Immature natural killer cell (primary cell): Measurements from ENCODE around the gene RSRC1. TPM values are rescaled to one million over a fixed set of nuclear protein-coding genes. Genes with fewer than 3 reads are reported as not detected.
A peak's percentile ranks its signal among the peaks of the same experiment; 100 is the strongest.

Source experiments
- DNase-seq, 3 donors: peaks; one replicate each; pipeline ENCODE4 v3.0.0; 2022; ENCODE audit warnings: mixed read lengths in 1 of 3
- H3K27ac Mint-ChIP-seq, 6 donors: one replicate each; pipeline ENCODE4 v1.8.0; 2020; ENCODE audit warnings: mixed read lengths in 6 of 6, mild to moderate bottlenecking in 5 of 6, inconsistent platforms in 4 of 6, moderate library complexity in 3 of 6
- H3K27me3 Mint-ChIP-seq, 3 donors: one replicate each; pipeline ENCODE4 v1.8.0; 2020 to 2021; ENCODE audit warnings: low read depth in 3 of 3, mild to moderate bottlenecking in 3 of 3, mixed read lengths in 3 of 3, moderate library complexity in 3 of 3, inconsistent platforms in 1 of 3
- H3K36me3 Mint-ChIP-seq, 3 donors: one replicate each; pipeline ENCODE4 v1.8.0; 2020; ENCODE audit warnings: mixed read lengths in 3 of 3, inconsistent platforms in 2 of 3, mild to moderate bottlenecking in 2 of 3
- H3K4me1 Mint-ChIP-seq, 2 donors: one replicate each; pipeline ENCODE4 v1.8.0; 2020; ENCODE audit warnings: inconsistent platforms in 2 of 2, mild to moderate bottlenecking in 2 of 2, mixed read lengths in 2 of 2, moderate library complexity in 1 of 2
- H3K4me3 Mint-ChIP-seq, 5 donors: one replicate each; pipeline ENCODE4 v1.8.0; 2020; ENCODE audit warnings: mild to moderate bottlenecking in 5 of 5, mixed read lengths in 5 of 5, inconsistent platforms in 3 of 5, moderate library complexity in 3 of 5
- H3K9me3 Mint-ChIP-seq, 6 donors: one replicate each; pipeline ENCODE4 v1.8.0; 2020; ENCODE audit warnings: mild to moderate bottlenecking in 6 of 6, mixed read lengths in 6 of 6, inconsistent platforms in 4 of 6, moderate library complexity in 3 of 6
- polyA plus RNA-seq, 3 donors: library from polyadenylated mRNA; unstranded; fragments of 300-500 nt; fragmentation: Illumina TruSeq; gene quantifications; one replicate each; pipeline ENCODE4 v1.2.3, GENCODE V29; 2021

Gene RSRC1
- polyA plus RNA-seq, 3 donors from 2014 or later, result 15.4 to 37.9 (median 37.1) TPM

- peaks cover 17 to 20% of the 10 kb centered on the region in 2 donors for H3K4me1 Mint-ChIP-seq
- DNase-seq, result no peak
- peaks cover 40 to 61% (median 47%) of the 10 kb centered on the region in 3 donors for H3K27me3 Mint-ChIP-seq
- H3K27ac Mint-ChIP-seq, result no peak overlapping the region
- H3K9me3 Mint-ChIP-seq, result peaks cover 0 to 13% (median 0%) of the 10 kb centered on the region in 6 donors
- peak overlapping the region in 1 of 5 donors; percentile 2 for H3K4me3 Mint-ChIP-seq
- peaks cover 0 to 3% (median 0%) of the 10 kb centered on the region in 3 donors for H3K36me3 Mint-ChIP-seq
Measured at GRCh38 chr3:158095111-158095813, 14.6 kb upstream of the RSRC1 start.

- H3K27me3 Mint-ChIP-seq, result peaks cover 42 to 62% (median 47%) of the 10 kb centered on the region in 3 donors
- no peak overlapping the region for H3K27ac Mint-ChIP-seq
- H3K4me3 Mint-ChIP-seq, result peak overlapping the region in 2 of 5 donors; percentile 2 to 12
- H3K9me3 Mint-ChIP-seq, result peaks cover 0 to 13% (median 0%) of the 10 kb centered on the region in 6 donors
- peaks cover 17 to 20% of the 10 kb centered on the region in 2 donors for H3K4me1 Mint-ChIP-seq
- DNase-seq, result no peak
- peaks cover 0 to 3% (median 0%) of the 10 kb centered on the region in 3 donors for H3K36me3 Mint-ChIP-seq
Measured at GRCh38 chr3:158095814-158096704, 13.8 kb upstream of the RSRC1 start.

GRCh38 chr3:158097081-158097592 lies 12.8 kb upstream of the RSRC1 start:
- H3K27ac Mint-ChIP-seq, result peak overlapping the region in 1 of 6 donors; percentile 45
- peaks cover 0 to 13% (median 0%) of the 10 kb centered on the region in 6 donors for H3K9me3 Mint-ChIP-seq
- H3K4me1 Mint-ChIP-seq, result peaks cover 17 to 20% of the 10 kb centered on the region in 2 donors
- DNase-seq, result no peak
- H3K4me3 Mint-ChIP-seq, result peak overlapping the region in 4 of 5 donors; percentile 85 to 94 (median 92)
- H3K36me3 Mint-ChIP-seq, result peaks cover 0 to 3% (median 0%) of the 10 kb centered on the region in 3 donors
- H3K27me3 Mint-ChIP-seq, result peaks cover 51 to 65% (median 56%) of the 10 kb centered on the region in 3 donors

- Mint-ChIP-seq H3K27ac (peak overlapping the region in 3 of 6 donors; percentile 45 to 65 (median 46)), H3K27me3 (peaks cover 54 to 66% (median 62%) of the 10 kb centered on the region in 3 donors), H3K4me1 (peaks cover 19 to 23% of the 10 kb centered on the region in 2 donors), H3K9me3 (peaks cover 0 to 13% (median 0%) of the 10 kb centered on the region in 6 donors), H3K4me3 (peak overlapping the region; percentile 84 to 94 (median 91)), H3K36me3 (peaks cover 0 to 3% (median 0%) of the 10 kb centered on the region in 3 donors)
- DNase-seq, result peak; percentile 67 to 77 (median 73)
Measured at GRCh38 chr3:158097593-158098308, 12.1 kb upstream of the RSRC1 start.

GRCh38 chr3:158098309-158098639 lies 11.6 kb upstream of the RSRC1 start:
- Mint-ChIP-seq H3K27me3 (peaks cover 56 to 70% (median 67%) of the 10 kb centered on the region in 3 donors), H3K27ac (peak overlapping the region in 3 of 6 donors; percentile 45 to 65 (median 46)), H3K9me3 (peaks cover 0 to 14% (median 1%) of the 10 kb centered on the region in 6 donors), H3K36me3 (peaks cover 0 to 3% (median 0%) of the 10 kb centered on the region in 3 donors), H3K4me3 (peak overlapping the region; percentile 84 to 94 (median 91)), H3K4me1 (peaks cover 24 to 29% of the 10 kb centered on the region in 2 donors)
- no peak for DNase-seq

- H3K36me3 Mint-ChIP-seq, result peaks cover 0 to 3% (median 0%) of the 10 kb centered on the region in 3 donors
- no peak overlapping the region for H3K27ac Mint-ChIP-seq
Measured at GRCh38 chr3:158098834-158099424, 11.0 kb upstream of the RSRC1 start.

GRCh38 chr3:158100681-158101080 lies 9.2 kb upstream of the RSRC1 start:
- Mint-ChIP-seq H3K4me3 (no peak overlapping the region), H3K36me3 (peaks cover 0 to 3% (median 0%) of the 10 kb centered on the region in 3 donors), H3K27me3 (peaks cover 59 to 77% (median 68%) of the 10 kb centered on the region in 3 donors), H3K27ac (no peak overlapping the region), H3K4me1 (peaks cover 40 to 49% of the 10 kb centered on the region in 2 donors), H3K9me3 (peaks cover 0 to 13% (median 1%) of the 10 kb centered on the region in 6 donors)
- DNase-seq, result no peak

More at GRCh38 chr3:158098834-158099424, 11.0 kb upstream of the RSRC1 start:
- Mint-ChIP-seq H3K27me3 (peaks cover 60 to 76% (median 69%) of the 10 kb centered on the region in 3 donors), H3K4me1 (peaks cover 28 to 35% of the 10 kb centered on the region in 2 donors), H3K9me3 (peaks cover 0 to 13% (median 1%) of the 10 kb centered on the region in 6 donors), H3K4me3 (peak overlapping the region in 4 of 5 donors; percentile 22 to 94 (median 88))
- DNase-seq, result no peak

GRCh38 chr3:158101335-158102241 lies 8.3 kb upstream of the RSRC1 start:
- Mint-ChIP-seq H3K9me3 (peaks cover 0 to 13% (median 1%) of the 10 kb centered on the region in 6 donors), H3K36me3 (peaks cover 0 to 3% (median 0%) of the 10 kb centered on the region in 3 donors), H3K27ac (no peak overlapping the region), H3K27me3 (peaks cover 63 to 76% (median 68%) of the 10 kb centered on the region in 3 donors), H3K4me1 (peaks cover 49 to 58% of the 10 kb centered on the region in 2 donors), H3K4me3 (no peak overlapping the region)
- no peak for DNase-seq

- Mint-ChIP-seq H3K27me3 (peaks cover 70 to 76% (median 71%) of the 10 kb centered on the region in 3 donors), H3K4me3 (peak overlapping the region; percentile 11 to 69 (median 36)), H3K27ac (peak overlapping the region in 1 of 6 donors; percentile 12), H3K36me3 (peaks cover 0 to 3% (median 0%) of the 10 kb centered on the region in 3 donors), H3K4me1 (peaks cover 55 to 63% of the 10 kb centered on the region in 2 donors), H3K9me3 (peaks cover 0 to 15% (median 1%) of the 10 kb centered on the region in 6 donors)
- DNase-seq, result no peak
Measured at GRCh38 chr3:158102242-158103080, 7.4 kb upstream of the RSRC1 start.

- Mint-ChIP-seq H3K9me3 (peaks cover 0 to 10% (median 1%) of the 10 kb centered on the region in 6 donors), H3K4me3 (peak overlapping the region; percentile 65 to 88 (median 78)), H3K27me3 (peaks cover 69 to 76% (median 71%) of the 10 kb centered on the region in 3 donors), H3K4me1 (peaks cover 48 to 61% of the 10 kb centered on the region in 2 donors), H3K36me3 (no peaks in the 10 kb centered on the region), H3K27ac (peak overlapping the region in 1 of 6 donors; percentile 56)
- no peak for DNase-seq
Measured at GRCh38 chr3:158103081-158103886, 6.6 kb upstream of the RSRC1 start.
